ENCODE data around the gene PBRM1.
"Not testable (repeated sequence)": the region's sequence is repeated elsewhere in the genome, so short reads cannot be mapped to it uniquely, and the experiment has no call there.

PBRM1 gene

DNA sequence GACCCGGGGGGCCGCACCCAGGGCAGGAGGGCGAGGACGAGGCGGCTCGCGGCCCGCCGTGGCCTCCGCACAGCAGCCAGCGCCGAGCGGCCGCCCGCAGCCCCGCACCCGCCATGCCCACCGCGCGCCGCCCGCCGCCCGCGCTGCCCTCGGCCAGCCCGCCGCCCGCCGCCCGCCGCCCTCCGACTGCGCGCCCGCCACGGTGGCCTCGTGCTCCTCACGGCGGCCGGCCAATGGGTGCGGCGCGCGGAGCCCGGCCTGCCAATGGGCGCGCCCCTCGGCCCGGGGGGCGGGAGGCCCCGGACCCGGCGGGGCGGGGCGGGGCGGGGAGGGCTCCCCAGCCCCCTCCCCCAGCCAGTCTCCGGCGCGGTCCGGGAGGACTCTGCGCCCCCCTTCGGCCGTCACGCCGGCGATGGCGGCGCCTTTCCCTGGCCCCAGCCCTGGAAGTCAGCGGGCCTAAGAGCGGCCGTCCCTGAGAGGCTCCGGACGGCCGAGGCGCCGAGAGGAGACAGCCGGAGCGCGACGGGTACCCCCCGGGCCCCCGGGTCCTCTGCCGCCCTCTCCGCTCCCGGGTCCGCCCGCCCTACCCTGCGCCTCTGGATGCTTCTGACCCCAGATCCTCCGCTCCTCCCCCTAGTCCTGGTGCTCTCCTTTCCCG is 152.0 kb downstream of the PBRM1 start, which contains the start of gene NT5DC2:
Gene NT5DC2 (minus strand): TSS at position 235 of the 658 bp plus-strand sequence. CDS start 120 bp downstream, at position 115.
- peak; percentile 57 for DNase-seq

DNA sequence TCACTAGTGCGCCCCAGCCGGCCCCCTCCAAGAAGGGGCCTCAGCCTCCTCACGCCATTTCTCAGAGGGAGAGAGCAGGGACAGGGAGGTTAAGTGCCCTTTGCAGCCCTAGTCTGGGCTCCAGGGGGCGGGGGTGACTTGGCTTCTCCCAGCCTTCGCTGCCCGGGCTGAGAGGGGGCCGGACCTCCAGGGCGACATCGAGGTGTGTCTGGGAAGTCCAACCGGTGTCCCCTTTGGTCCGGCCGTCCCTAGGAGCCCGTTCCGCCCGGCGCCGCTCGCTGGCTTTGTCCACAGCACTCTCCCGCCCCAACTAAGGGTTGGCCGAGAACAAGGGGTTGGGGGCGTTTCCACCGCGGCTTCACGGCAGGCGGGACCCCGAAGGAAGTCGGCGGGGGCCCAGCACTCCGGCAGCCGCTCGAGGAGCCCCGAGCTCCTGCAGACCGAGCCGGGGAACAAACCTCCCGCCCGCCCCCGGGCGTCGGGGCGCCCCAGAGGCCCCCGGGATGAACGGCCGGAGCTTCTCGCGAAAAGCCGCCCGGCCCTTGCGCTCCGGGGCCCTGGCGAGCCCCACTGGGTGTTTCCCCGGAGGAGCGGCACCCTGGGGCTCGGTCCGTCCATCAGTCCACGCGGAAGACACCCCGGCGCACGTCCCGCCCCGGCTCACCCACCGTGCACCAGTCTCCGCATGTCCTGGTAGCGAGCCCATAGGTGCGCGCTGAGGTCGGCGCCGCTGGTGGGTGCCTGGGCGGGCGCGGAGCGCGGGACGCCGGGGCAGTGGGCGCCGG is 152.7 kb downstream of the PBRM1 start:
- no peak for DNase-seq

DNA sequence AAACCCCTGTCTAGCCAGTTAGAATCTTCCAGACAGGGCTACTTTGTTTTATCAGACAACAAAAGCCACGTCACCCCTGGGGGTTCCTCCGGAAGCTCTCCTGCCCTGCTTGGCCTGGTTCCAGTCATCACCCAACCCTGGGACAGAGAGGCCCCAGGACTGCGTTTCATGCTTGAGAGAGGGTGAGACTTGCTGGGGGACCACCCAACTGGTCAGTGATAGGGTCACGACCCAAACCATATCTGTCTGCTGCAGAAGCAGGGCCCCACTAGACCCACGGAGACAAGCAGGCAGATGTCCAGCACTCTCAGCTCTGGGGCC is 153.2 kb downstream of the PBRM1 start:
- no peak for DNase-seq

DNA sequence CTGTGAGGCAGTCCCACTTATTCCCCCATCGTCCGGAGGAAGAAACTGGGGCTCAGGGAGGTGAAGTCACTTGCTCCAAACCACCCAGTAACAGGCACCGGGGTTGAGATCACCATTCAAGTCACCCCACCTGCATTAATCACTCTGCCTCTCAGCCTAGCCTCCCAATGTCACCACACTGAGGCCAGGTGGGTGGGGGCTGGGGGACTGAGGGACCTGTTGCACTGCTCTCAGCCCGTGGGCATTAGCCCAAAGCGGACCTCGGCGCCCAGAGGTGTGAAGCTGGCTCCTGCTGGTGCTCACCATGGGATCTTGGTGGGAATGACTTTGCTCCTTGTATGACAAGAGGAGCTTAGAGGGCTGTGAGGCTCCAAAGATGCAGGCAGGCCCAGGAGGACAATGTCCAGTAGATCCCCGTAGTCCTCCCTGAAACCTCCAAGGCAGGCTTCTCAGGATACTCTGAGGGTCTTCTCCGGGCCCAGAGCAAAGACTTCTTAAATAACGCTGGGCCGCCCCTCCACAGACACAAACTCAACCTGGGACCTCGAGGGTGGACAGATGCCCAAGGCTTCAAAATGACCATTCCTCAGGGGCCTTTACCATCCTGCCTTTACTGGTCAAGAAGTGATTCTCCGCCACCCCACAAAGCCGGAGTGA is 153.7 kb downstream of the PBRM1 start:
- no peak for DNase-seq

DNA sequence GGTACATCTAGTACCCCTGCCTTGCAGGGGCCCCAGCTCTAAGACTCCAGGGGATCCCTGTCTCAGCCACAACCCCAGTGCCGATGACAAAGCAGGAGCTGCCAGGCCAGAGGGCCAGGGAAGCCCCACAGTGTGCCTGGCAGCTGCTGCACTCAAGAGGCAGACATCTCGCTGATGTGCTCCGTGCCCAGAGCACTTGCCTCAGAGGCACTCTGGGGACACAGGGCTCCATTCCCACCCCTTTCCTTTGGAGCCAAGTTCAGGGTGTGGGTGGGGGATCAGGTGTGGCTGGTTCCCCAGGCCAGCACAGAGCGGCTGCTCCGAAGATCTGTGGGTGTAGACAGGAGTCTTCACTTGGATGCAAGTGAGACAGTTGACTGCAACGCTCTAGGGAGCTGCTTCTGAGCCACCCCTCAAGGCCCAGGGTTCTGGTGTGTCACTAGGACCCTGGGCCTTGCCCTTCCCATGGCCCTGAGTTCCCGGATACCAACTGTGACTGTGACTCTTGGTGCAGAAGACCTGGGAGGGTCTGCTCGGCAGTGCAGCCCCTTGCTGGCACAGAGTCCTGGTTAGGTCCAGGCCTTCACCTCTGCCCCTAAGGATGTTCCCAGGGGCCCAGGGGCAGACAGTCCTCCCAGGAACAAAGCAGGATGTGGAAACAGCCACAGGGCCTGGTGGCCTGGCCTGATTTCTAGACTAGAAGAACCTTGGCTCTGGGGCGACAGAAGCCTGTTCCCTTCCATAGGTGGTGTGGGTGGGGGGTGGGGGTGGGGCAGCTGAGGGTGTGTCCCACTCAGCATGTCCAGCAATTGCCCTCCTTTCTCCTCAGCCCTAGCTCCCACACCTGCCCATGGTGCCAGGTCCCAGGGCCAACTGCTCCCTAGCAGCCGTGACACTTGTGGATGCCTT is 154.5 kb downstream of the PBRM1 start:
- no peak for DNase-seq

DNA sequence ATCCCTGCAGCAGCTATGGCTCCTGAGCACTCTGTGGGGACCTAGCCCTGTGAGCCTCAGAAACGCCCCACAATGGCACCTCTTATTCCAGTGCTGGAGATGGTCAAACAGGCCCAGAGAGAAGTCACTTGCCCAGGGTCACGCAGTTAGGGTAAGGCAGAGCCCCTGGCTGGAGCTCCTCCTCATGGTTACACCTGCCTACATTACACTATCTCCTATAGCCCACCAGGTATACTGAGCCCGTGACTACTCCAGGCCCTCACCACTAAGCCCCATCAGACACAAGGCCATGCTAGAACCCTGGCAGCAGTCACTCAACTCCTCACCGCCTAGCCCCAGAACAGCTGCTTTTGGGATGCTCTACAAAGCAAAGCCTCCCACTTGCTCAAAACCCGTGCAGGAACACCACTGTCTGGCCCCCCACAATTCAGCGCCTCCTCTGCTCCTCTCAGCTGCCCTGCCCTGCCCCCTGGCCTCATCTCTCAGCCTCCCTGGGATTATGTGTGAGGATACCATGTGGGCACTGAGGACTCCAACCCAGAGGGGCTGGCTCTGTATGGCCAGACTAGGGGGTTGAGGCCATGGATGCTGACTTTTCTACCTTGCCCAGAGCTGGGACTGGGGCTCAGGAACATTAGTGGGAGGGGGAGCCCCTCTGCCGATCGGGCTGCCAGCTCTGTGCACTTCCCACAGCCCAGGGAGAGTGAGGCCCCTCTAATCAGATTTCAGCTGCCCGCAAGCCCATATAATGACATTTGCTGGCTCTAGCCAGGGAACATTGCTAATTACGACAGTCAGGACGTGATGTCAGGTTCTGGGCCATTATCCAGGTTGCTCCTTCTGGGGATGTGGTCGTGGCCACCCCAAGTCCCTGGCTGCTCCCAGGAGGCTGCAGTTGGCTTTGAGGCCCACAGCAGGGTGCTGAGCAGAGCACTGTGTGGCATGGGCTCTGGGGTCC is 156.1 kb downstream of the PBRM1 start:
- no peak for DNase-seq

DNA sequence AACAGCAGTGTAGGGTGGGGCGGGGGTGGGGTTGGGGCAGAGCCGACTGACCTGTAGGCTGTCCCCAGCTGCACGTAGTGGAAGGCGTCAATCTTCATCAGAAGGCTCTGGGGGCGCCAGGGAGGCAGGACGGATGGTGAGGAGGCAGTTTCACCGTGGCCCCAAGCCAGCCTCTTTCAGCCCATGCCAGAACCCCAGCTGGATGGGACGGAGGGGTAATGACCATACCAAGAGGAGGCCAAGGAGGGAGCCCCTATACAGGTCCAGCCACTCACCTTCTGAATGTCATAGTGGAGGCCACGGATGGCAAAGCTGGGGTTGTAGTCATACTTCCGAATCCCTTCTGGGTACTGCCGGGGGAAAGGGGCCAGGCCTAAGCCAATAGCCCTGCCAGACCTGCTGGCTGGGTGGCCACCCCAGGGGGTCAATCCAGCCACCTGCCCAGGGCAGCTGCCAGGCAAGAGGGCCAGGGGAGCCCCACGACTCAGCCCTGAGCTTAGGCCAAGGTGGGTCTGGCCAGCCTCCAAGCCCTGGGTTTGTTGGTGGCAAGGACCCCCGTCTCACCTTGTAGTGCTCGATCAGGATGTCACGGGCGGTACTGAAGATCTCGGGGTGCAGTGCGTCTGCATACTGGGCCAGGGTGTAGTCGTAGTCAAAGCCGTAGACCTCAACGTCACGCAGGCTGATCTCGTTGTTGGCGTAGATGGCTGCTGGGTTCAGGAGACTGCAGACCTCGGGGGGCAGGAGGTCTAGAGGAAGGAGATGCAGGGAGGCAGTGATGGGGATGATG is 156.9 kb downstream of the PBRM1 start:
- no peak for DNase-seq

DNA sequence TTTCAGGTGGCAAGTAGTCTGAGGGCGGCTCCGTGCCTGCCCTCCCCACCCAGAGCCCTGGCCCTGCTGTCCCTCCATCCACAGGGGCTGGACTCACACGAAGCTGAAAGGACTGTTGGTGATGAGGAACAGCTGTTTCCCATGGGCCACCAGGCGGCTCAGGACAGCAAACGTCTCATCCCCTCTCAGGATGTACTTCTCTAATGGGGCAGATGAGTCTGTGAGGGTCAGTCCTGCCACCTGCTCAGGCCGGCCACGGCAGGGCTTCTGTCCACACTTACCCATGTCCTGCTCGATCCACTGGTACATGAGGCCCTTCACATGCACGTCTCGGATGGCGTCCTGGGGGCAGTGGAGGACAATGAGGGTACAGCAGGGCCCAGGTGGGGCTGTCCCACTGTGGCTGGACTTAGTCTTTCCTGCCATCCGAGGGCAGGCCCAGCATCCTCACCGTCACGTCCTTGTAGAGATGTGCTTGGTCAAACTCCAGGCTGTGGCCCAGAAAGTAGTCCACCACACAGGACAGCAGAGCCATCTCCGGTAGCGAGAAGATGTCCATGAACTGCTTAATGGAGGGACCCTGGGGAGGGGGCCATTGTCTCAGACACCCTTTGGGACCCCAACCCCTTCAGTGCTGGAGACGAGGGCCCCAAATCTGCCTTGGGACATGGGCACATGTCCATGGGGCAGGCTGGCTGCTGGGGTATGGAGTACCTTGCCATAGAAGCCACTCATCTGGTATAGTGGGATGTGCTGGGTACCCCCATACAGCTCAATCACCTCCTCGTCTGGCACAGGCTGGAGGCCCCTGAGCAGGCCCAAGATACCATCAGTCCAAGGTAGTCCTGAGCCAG is 157.8 kb downstream of the PBRM1 start:
- DNase-seq: no peak

DNA sequence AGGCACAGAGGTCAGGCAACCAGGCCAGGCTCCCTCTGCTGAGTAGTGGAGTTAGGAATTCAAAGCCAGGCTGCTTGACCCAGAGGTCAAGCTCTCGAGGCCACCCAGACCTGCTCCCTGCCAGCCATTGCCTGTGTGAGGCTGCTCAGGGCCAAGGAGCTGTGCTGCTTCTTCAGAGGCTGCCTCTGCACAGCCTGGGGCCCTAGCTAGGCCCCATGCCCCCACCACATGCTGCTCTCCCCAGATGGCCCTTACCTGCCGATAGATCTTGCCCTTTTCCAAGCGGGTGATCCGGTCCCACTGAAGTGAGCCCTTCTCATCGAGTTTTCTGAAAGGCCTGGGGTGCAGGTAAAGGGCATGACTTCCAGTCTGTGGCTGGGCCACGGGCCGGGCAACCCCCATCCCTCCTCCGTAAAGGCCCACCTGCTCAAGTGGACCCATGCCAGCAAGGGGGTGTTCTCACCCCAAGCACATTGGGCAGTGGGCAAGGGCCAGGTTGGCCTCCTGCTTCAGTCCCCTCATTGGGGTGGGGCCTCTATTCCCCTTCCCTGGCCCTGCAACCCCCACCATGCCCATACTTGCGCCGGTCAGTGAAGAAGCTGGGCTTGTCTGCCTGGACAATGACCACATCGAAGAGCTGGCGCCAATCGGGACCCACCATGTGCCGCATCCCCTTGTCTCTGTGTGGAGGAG is 158.5 kb downstream of the PBRM1 start:
- no peak for DNase-seq

DNA sequence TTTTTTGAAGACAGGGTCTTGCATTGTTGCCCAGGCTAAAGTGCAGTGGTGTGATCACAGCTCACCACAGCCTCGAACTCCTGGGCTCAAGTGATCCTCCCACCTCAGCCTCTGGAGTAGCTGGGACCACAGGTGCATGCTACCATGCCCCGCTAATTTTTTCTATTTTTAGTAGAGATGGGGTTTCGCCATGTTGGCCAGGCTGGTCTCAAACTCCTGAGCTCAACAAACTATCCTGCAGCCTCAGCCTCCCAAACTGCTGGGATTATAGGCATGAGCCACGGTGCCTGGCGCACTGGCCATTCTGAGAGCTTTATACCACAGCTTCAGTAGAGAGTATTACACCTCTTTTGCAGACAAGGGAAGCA is 159.1 kb downstream of the PBRM1 start:
- not testable (repeated sequence) for DNase-seq

DNA sequence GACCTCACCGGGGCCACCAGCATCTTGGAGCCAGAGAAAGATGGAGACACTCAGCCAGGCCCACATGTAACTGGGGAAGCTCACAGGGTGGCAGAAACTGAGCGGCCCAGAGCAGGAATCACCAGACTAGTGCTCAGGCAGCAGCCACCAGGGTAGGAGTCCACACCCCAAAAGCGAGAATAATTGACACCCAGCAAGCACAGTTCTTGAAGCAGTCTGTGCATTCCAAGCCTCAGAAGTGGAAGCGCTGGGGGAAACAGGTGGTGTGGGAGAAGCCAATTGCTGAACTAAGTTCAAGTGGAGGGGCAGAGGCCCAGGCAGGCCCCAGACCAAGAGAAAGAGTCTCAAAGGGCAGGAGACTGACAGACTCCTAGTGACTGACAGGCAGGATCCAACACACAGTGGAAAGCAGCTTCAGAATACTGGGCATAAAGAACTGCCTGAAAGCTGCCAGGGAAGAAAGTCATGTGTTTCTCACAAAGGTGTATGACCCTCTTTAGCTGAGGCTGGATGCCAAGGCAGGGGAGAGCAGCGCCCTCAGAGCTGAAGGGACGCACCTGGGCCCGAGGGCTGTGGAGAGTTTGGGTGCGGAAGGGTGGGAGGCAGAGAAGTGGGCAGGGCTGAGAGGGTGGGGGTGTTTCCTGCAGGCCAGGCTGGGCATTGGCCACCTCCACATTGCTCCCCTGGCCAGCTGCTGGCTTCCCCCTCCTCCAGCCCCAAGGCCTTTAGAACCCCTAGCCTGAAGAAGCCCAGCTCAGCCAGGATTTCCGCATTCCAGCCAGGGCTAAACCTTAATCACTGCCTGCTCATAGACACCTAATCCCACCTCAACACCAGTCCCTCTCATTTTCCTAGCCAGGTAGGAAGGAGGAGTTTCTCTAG is 159.8 kb downstream of the PBRM1 start:
- no peak for DNase-seq

DNA sequence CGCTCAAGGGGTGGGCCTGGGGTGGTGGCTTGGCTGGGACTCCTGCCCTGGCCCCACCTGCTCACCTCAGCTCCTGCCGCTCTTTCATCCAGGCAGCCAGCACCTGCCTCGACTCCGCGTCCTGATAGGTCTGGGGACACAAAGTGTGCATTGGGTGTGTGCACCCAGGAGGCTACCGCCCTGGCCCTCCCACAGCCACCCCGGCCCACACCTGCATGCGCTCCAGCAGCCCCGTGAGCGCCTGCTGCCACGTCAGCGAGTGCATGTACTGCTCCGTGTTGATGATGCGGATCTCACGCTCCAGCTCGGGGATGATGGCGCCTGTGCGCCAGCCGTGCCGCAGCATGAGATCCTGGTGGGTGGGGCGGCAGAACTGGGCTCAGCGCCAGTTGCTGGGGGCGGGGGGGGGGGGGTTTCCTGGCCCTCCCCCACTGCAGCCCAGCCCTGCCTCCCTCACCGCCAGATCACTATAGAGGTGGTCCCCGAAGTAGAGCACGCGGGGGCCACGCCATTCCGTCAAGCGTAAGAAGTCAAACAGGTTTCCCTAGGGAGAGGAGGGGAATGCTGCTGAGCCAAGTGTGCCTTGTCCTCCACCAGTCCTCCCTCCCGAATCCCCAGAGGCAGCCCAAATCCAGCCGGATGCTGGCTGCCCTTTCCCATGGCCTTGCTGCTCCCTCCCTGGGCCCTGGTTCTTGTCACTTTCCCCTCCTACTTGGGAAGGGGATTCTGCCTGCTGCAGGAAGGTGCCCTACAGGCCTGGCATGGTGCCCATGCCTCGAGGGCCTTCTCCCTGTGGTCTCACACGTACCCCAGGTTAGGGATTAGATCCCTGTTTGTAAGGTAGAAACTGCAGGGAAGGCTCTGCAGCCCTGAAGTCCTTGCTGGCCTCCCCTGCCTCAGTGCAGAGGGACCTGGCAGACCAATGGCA is 160.7 kb downstream of the PBRM1 start:
- DNase-seq: no peak

DNA sequence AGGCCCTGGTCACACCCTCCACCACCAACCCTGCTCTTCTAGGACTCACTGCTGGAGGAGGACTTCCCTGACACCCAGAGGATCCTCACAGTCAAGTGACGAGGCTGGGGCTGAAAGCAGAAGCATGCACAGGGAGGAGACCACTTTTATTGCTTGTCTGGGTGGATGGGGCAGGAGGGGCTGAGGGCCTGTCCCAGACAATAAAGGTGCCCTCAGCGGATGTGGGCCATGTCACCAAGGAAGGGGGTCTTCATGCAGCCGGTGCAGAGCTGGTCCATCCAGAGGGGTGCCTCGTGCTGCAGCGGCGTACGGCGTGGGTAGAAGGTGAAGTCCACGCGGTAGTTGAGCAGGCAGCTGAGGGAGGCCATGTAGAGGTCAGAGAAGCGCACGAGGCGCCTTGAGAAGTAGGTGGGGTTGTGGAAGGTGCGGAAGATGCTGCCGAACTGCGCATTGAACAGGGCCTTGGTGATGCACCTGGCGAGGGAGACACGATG is 161.4 kb downstream of the PBRM1 start:
- DNase-seq: no peak

DNA sequence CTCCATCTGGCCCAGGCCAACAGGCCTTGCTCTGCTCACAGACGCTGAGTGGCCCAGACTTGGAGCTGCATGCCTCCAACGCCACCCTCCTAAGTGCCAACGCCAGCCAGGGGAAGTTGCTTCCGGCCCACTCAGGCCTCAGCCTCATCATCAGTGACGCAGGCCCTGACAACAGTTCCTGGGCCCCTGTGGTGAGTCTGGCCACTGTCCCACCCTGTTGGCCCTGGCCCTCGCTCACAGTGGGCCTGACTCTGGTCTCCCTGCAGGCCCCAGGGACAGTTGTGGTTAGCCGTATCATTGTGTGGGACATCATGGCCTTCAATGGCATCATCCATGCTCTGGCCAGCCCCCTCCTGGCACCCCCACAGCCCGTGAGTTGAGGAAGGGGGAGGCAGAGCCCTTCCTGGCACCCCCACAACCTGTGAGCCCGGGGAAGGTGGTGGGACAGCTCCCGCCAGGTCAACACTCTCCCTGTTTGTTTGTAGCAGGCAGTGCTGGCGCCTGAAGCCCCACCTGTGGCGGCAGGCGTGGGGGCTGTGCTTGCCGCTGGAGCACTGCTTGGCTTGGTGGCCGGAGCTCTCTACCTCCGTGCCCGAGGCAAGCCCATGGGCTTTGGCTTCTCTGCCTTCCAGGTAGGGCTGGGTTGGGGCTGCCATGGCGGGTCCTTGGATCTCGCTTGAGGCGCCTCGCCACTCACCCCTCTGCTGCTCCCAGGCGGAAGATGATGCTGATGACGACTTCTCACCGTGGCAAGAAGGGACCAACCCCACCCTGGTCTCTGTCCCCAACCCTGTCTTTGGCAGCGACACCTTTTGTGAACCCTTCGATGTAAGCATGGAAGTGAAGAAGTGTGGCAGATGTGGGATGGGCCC is 162.1 kb downstream of the PBRM1 start:
- DNase-seq: no peak

DNA sequence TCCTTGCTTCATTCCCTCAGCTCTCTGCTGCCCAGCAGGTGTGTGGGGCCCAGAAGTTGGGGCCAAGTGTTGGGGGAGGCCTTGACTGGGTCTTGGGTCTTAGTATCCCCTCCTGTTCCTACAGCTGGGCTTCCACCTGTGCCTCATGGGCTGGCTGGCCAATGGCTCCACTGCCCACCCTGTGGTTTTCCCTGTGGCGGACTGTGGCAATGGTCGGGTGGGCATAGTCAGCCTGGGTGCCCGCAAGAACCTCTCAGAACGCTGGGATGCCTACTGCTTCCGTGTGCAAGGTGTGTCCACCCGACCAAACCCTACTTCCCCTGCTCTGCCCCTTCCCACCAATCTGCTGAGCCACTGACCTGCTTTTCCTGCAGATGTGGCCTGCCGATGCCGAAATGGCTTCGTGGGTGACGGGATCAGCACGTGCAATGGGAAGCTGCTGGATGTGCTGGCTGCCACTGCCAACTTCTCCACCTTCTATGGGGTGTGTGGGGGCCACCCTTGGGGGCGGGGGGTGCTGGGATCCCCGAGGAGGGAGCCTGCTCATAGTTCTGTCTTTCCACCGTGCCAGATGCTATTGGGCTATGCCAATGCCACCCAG is 163.0 kb downstream of the PBRM1 start:
- no peak for DNase-seq

Measured in NCI-H774 (cell line).